HepG2 (cell line): ENCODE results near the gene GJC2. TPM values are rescaled to one million over a fixed set of nuclear protein-coding genes. Genes with fewer than 3 reads are reported as not detected.

Source experiments
- AGO1 ChIP-seq: fragments of 200-400 bp; formaldehyde crosslinking; IDR thresholded peaks from 2 replicates; pipeline ENCODE4 v1.6.1; 2017; ENCODE audit warnings: mild to moderate bottlenecking, low read depth, low read length, moderate library complexity; ENCODE audit not compliant: poor library complexity, severe bottlenecking
- ATRX ChIP-seq: sonication (generic); formaldehyde crosslinking; IDR thresholded peaks from 2 replicates; pipeline ENCODE4 v1.4.0; 2020; ENCODE audit warnings: missing genetic modification reagents, borderline replicate concordance
- NCOR1 ChIP-seq: fragments of 200-600 bp; sonication (generic); IDR thresholded peaks from 2 replicates; pipeline ENCODE4 v1.7.0; 2017; ENCODE audit warnings: antibody characterized with exemption, low read length, borderline replicate concordance
- NR2F2 ChIP-seq: IDR thresholded peaks from 2 replicates; pipeline ENCODE4 v1.6.1; 2012; ENCODE audit warnings: low read depth, inconsistent platforms, borderline replicate concordance
- RBFOX2 ChIP-seq: fragments of 200-400 bp; formaldehyde crosslinking; IDR thresholded peaks from 2 replicates; pipeline ENCODE4 v1.6.1; 2017; ENCODE audit warnings: low read depth, mild to moderate bottlenecking, low read length
- RBM22 ChIP-seq: fragments of 200-400 bp; formaldehyde crosslinking; optimal IDR thresholded peaks from 2 replicates; pipeline ENCODE3; 2017; ENCODE audit warnings: mild to moderate bottlenecking, low read length, moderate library complexity
- REST ChIP-seq, 2 experiments: IDR thresholded peaks; 2 replicates each; pipeline ENCODE4 v1.6.1; 2011 to 2012; ENCODE audit warnings: low read length in 2 of 2, borderline replicate concordance in 1 of 2, low read depth in 1 of 2, mild to moderate bottlenecking in 1 of 2, moderate library complexity in 1 of 2
- RXRB ChIP-seq: IDR thresholded peaks from 2 replicates; pipeline ENCODE4 v1.6.1; 2016; ENCODE audit warnings: borderline replicate concordance, missing genetic modification reagents, missing compliant biosample characterization
- SAP130 ChIP-seq: IDR thresholded peaks from 2 replicates; pipeline ENCODE4 v1.6.1; 2016; ENCODE audit warnings: low read depth
- TGIF2 ChIP-seq: IDR thresholded peaks from 2 replicates; pipeline ENCODE4 v1.6.1; 2016; ENCODE audit warnings: control low read depth, missing compliant biosample characterization
- ZFYVE20 ChIP-seq: sonication (generic); formaldehyde crosslinking; IDR thresholded peaks from 2 replicates; pipeline ENCODE4 v1.8.0; 2023; ENCODE audit warnings: low read depth, mild to moderate bottlenecking, moderate library complexity, missing genetic modification reagents, borderline replicate concordance
- ZNF207 ChIP-seq: fragments of 450-650 bp; IDR thresholded peaks from 2 replicates; pipeline ENCODE4 v1.6.1; 2016; ENCODE audit warnings: antibody characterized with exemption, borderline replicate concordance
- ZNF383 ChIP-seq: sonication (generic); formaldehyde crosslinking; IDR thresholded peaks from 2 replicates; pipeline ENCODE4 v1.4.0; 2020; ENCODE audit warnings: missing genetic modification reagents, mild to moderate bottlenecking, borderline replicate concordance
- ZNF580 ChIP-seq: IDR thresholded peaks from 2 replicates; pipeline ENCODE4 v1.6.1; 2016; ENCODE audit warnings: low read depth, borderline replicate concordance
- ZNF589 ChIP-seq: sonication (generic); formaldehyde crosslinking; conservative IDR thresholded peaks from 2 replicates; pipeline ENCODE4 v1.8.0; 2022; ENCODE audit warnings: mild to moderate bottlenecking, moderate library complexity, missing genetic modification reagents
- polyA plus RNA-seq, 8 experiments: library from polyadenylated mRNA; depleted of rRNA in 3 of 8; stranded (reverse) in 7 of 8; unstranded in 1 of 8; fragments of >200 nt; fragmentation: Illumina TruSeq in 4 of 8; extraction: Trizol in 4 of 8; gene quantifications; 2 replicates each; pipeline versions ENCODE4 v1.2.1 to v1.2.3, GENCODE V29; 2011 to 2016; ENCODE audit warnings: low read depth in 4 of 8, missing spikeins in 1 of 8, mixed read lengths in 1 of 8; ENCODE audit not compliant: insufficient read depth in 1 of 8
- total RNA-seq, 5 experiments: library from RNA; depleted of rRNA; stranded (reverse); fragments of >200 nt; fragmentation: Illumina TruSeq; extraction: Trizol; gene quantifications; 2 replicates each; pipeline ENCODE4 v1.2.3, GENCODE V29; 2016; ENCODE audit warnings: low read depth in 1 of 5
- TF ChIP-seq, protein P1 (sequence below): sonication (generic); formaldehyde crosslinking; IDR thresholded peaks from 2 replicates; pipeline ENCODE4 v1.4.0; 2020; ENCODE audit warnings: missing genetic modification reagents
- TF ChIP-seq, protein P2 (sequence below): IDR thresholded peaks from 2 replicates; pipeline ENCODE4 v1.6.1; 2012; ENCODE audit warnings: inconsistent platforms
- TF ChIP-seq, protein P3 (sequence below): sonication (generic); formaldehyde crosslinking; IDR thresholded peaks from 2 replicates; pipeline ENCODE4 v1.5.1; 2020; ENCODE audit warnings: missing genetic modification reagents, mild to moderate bottlenecking, borderline replicate concordance

GJC2 gene
- total and polyA plus RNA-seq, 2 of the 13 experiments (the other 11 are each of a cell fraction or from before 2014, with no cell fraction given), result 1.6 to 3.8 TPM

GRCh38 chr1:228139931-228140723 is 9.6 kb upstream of the GJC2 start, which contains the start of gene GUK1 (continued):
- TF ChIP-seq, protein P1, sequence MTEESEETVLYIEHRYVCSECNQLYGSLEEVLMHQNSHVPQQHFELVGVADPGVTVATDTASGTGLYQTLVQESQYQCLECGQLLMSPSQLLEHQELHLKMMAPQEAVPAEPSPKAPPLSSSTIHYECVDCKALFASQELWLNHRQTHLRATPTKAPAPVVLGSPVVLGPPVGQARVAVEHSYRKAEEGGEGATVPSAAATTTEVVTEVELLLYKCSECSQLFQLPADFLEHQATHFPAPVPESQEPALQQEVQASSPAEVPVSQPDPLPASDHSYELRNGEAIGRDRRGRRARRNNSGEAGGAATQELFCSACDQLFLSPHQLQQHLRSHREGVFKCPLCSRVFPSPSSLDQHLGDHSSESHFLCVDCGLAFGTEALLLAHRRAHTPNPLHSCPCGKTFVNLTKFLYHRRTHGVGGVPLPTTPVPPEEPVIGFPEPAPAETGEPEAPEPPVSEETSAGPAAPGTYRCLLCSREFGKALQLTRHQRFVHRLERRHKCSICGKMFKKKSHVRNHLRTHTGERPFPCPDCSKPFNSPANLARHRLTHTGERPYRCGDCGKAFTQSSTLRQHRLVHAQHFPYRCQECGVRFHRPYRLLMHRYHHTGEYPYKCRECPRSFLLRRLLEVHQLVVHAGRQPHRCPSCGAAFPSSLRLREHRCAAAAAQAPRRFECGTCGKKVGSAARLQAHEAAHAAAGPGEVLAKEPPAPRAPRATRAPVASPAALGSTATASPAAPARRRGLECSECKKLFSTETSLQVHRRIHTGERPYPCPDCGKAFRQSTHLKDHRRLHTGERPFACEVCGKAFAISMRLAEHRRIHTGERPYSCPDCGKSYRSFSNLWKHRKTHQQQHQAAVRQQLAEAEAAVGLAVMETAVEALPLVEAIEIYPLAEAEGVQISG (CRISPR knock-in tag), result peak; percentile 91
- TF ChIP-seq ZNF580 (CRISPR knock-in tag) (peak; percentile 51; the same call in 1 of the 2 replicates), ZNF589 (no peak), RXRB (peak; percentile 49), RBM22 (no peak), ZNF383 (CRISPR knock-in tag) (no peak), SAP130 (CRISPR knock-in tag) (peak; percentile 93), ZNF207 (no peak), NR2F2 (no peak), ZFYVE20 (CRISPR knock-in tag) (no peak), NCOR1 (no peak), REST (IDR thresholded peaks at IDR 0.05; ENCODE audit: borderline replicate concordance in 1 of 2, low read depth in 1 of 2, low read length in 2 of 2) (no peak), ATRX (CRISPR knock-in tag) (no peak), TGIF2 (CRISPR knock-in tag) (no peak; the same call in 1 of the 2 replicates), AGO1 (no peak), RBFOX2 (peak; percentile 88)
- TF ChIP-seq, protein P2, sequence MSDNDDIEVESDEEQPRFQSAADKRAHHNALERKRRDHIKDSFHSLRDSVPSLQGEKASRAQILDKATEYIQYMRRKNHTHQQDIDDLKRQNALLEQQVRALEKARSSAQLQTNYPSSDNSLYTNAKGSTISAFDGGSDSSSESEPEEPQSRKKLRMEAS, result peak; percentile 44
- TF ChIP-seq, protein P3, sequence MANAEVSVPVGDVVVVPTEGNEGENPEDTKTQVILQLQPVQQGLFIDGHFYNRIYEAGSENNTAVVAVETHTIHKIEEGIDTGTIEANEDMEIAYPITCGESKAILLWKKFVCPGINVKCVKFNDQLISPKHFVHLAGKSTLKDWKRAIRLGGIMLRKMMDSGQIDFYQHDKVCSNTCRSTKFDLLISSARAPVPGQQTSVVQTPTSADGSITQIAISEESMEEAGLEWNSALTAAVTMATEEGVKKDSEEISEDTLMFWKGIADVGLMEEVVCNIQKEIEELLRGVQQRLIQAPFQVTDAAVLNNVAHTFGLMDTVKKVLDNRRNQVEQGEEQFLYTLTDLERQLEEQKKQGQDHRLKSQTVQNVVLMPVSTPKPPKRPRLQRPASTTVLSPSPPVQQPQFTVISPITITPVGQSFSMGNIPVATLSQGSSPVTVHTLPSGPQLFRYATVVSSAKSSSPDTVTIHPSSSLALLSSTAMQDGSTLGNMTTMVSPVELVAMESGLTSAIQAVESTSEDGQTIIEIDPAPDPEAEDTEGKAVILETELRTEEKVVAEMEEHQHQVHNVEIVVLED (CRISPR knock-in tag), result peak; percentile 96
